GM23338 (cell line): ENCODE data around the gene TRIM44. TPM values are rescaled to one million over a fixed set of nuclear protein-coding genes. Genes with fewer than 3 reads are reported as not detected.

Experiments
- ATAC-seq: fragments of 200-7000 bp; cut with Tn5 transposase; 3 replicates; pipeline ENCODE4 v1.9.1; 2020
- DNase-seq: peaks from one replicate; pipeline ENCODE4 v3.0.0-alpha.2; 2015; ENCODE audit warnings: low spot score
- H2AFZ ChIP-seq: fragments of 200-600 bp; sonication (generic); 2 replicates; pipeline ENCODE4 v1.8.0; 2016; ENCODE audit warnings: antibody characterized with exemption, mild to moderate bottlenecking, moderate library complexity
- H3F3A ChIP-seq: fragments of 200-600 bp; sonication (generic); replicated peaks from 2 replicates; pipeline ENCODE4 v1.8.0; 2017; ENCODE audit warnings: antibody characterized with exemption, mixed run types, low read depth
- H3K27ac ChIP-seq: fragments of 200-600 bp; sonication (generic); 2 replicates; pipeline ENCODE4 v1.6.1; 2016; ENCODE audit warnings: low read depth
- H3K27me3 ChIP-seq: fragments of 200-600 bp; sonication (generic); 2 replicates; pipeline ENCODE4 v1.8.0; 2016; ENCODE audit warnings: mild to moderate bottlenecking, mixed run types, moderate library complexity; ENCODE audit not compliant: insufficient read depth
- H3K36me3 ChIP-seq: fragments of 200-600 bp; sonication (generic); 2 replicates; pipeline ENCODE4 v1.8.0; 2016; ENCODE audit warnings: mild to moderate bottlenecking; ENCODE audit not compliant: insufficient read depth
- H3K4me1 ChIP-seq: fragments of 200-600 bp; sonication (generic); 2 replicates; pipeline ENCODE4 v1.8.0; 2016; ENCODE audit warnings: mild to moderate bottlenecking, moderate library complexity; ENCODE audit not compliant: insufficient read depth
- H3K4me2 ChIP-seq: fragments of 200-600 bp; sonication (generic); 2 replicates; pipeline ENCODE4 v1.7.1; 2017; ENCODE audit warnings: mixed run types
- H3K4me3 ChIP-seq: fragments of 200-600 bp; sonication (generic); 2 replicates; pipeline ENCODE4 v1.6.1; 2016; ENCODE audit warnings: mixed run types
- H3K79me2 ChIP-seq: fragments of 200-600 bp; sonication (generic); replicated peaks from 2 replicates; pipeline ENCODE4 v1.8.0; 2017; ENCODE audit warnings: mild to moderate bottlenecking; ENCODE audit not compliant: insufficient read depth
- H3K9me2 ChIP-seq: fragments of 200-600 bp; sonication (generic); 2 replicates; pipeline ENCODE4 v1.8.0; 2017; ENCODE audit not compliant: insufficient read depth
- H4K20me1 ChIP-seq: fragments of 200-600 bp; sonication (generic); replicated peaks from 2 replicates; pipeline ENCODE4 v1.8.0; 2017; ENCODE audit warnings: mild to moderate bottlenecking; ENCODE audit not compliant: insufficient read depth
- H3K27ac Mint-ChIP-seq: 2 replicates; pipeline ENCODE4 v1.8.0; 2020; ENCODE audit warnings: inconsistent platforms, mild to moderate bottlenecking, moderate library complexity, mixed read lengths
- H3K27me3 Mint-ChIP-seq: 3 replicates; pipeline ENCODE4 v1.8.0; 2022; ENCODE audit warnings: low read depth, mild to moderate bottlenecking, moderate library complexity, mixed read lengths, inconsistent platforms; ENCODE audit not compliant: insufficient read depth, poor library complexity
- H3K36me3 Mint-ChIP-seq: 3 replicates; pipeline ENCODE4 v1.8.0; 2021; ENCODE audit warnings: low read depth, mild to moderate bottlenecking, inconsistent platforms, moderate library complexity, mixed read lengths
- H3K4me1 Mint-ChIP-seq: 3 replicates; pipeline ENCODE4 v1.8.0; 2020; ENCODE audit warnings: mild to moderate bottlenecking, inconsistent platforms, mixed read lengths
- H3K4me3 Mint-ChIP-seq: 3 replicates; pipeline ENCODE4 v1.8.0; 2021; ENCODE audit warnings: moderate library complexity, mild to moderate bottlenecking, inconsistent platforms, mixed read lengths
- H3K9me3 Mint-ChIP-seq: 3 replicates; pipeline ENCODE4 v1.8.0; 2020; ENCODE audit warnings: moderate library complexity, mild to moderate bottlenecking, inconsistent platforms, mixed read lengths
- EZH2 ChIP-seq: fragments of 200-600 bp; sonication (generic); IDR thresholded peaks from one replicate; pipeline ENCODE4 v1.8.0; 2017; ENCODE audit warnings: antibody characterized with exemption, mild to moderate bottlenecking, low read depth; ENCODE audit not compliant: unreplicated experiment
- EZH2phosphoT487 ChIP-seq: fragments of 200-600 bp; sonication (generic); IDR thresholded peaks from one replicate; pipeline ENCODE4 v1.8.1; 2018; ENCODE audit warnings: antibody characterized with exemption; ENCODE audit not compliant: unreplicated experiment
- JUNB ChIP-seq: IDR thresholded peaks from one replicate; pipeline ENCODE4 v1.6.1; 2016; ENCODE audit warnings: antibody characterized with exemption; ENCODE audit not compliant: unreplicated experiment
- NANOG ChIP-seq: IDR thresholded peaks from 2 replicates; pipeline ENCODE4 v1.6.1; 2016; ENCODE audit warnings: antibody characterized with exemption, borderline replicate concordance
- POLR2AphosphoS5 ChIP-seq: IDR thresholded peaks from 2 replicates; pipeline ENCODE4 v1.6.1; 2016; ENCODE audit warnings: antibody characterized with exemption, low read depth
- ZNF114 ChIP-seq: fragments of 250-450 bp; sonication (Bioruptor Pico); IDR thresholded peaks from 2 replicates; pipeline ENCODE4 v1.5.0; 2020; ENCODE audit warnings: mild to moderate bottlenecking, moderate library complexity
- ZNF331 ChIP-seq: fragments of 250-450 bp; sonication (Bioruptor Pico); IDR thresholded peaks from 2 replicates; pipeline ENCODE4 v1.5.0; 2020; ENCODE audit warnings: low read depth, mild to moderate bottlenecking, moderate library complexity
- polyA plus RNA-seq: library from polyadenylated mRNA; unstranded; fragments of >200 nt; fragmentation: Nextera tagmentation; extraction: Ambion mirVana; gene quantifications from 2 replicates; pipeline ENCODE4 v1.2.1, GENCODE V29; 2016
- total RNA-seq: library from RNA; depleted of rRNA; stranded (reverse); fragments of >200 nt; shearing (Covaris generic); gene quantifications from 2 replicates; pipeline ENCODE4 v1.2.3, GENCODE V29; 2014
- TF ChIP-seq, protein P1 (sequence below): fragments of 250-450 bp; sonication (Bioruptor Pico); IDR thresholded peaks from 2 replicates; pipeline ENCODE4 v1.5.0; 2020; ENCODE audit warnings: mild to moderate bottlenecking, moderate library complexity
- TF ChIP-seq, protein P2 (sequence below), 2 experiments: fragments of 200-600 bp in 1 of 2; sonication (generic) in 1 of 2; conservative IDR thresholded peaks; 2 replicates each; pipeline versions ENCODE4 v1.5.1 to v1.6.1; 2016 to 2017; ENCODE audit warnings: antibody characterized with exemption in 2 of 2, low read depth in 2 of 2, mild to moderate bottlenecking in 2 of 2, moderate library complexity in 1 of 2

TRIM44 gene
- total and polyA plus RNA-seq, 2 experiments from 2014 or later = 10.3 to 10.4 TPM

DNA sequence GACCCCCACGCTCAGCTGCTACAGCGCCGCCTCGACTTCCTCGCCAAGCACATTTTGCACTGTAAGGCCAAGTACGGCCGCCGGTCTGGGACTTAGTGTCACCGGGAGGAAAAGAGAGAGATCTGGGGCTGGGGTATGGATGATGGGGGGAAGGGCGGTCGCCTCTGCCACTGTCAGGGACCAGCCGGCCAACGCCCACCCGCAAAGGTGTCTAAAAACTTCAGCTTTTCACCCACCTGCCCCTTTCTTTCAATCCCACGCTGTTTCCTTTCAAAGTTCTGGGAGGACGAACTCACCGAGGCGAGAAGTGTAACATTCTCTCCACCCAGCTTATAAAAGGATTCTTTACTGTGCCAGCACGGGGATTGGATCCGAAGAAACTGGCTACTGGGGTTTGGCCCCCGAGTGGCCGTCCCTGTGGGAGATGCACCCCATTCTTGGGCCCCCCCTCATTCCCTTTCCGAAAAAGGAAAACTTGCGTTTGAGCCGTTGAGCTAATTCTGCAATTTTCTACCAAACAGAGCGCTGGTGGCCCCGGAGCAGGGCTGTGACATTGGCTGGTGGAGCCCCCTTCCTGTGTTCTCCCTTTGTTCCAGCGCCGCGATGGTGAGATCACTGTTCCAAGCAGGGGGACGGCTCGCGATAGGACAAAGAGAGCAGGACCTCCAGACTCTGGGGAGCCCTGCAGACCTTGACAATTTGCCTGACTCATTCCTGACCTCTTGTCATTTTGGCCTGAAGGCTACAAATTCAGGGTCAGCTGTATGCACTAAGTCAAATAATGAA lies 42.5 kb upstream of the TRIM44 start:
- ATAC-seq (peak; percentile 58), DNase-seq (peak; percentile 89)
- Mint-ChIP-seq H3K27me3 (peaks cover 26% of the 10 kb centered on the region), H3K4me3 (peak overlapping the region; percentile 81), H3K36me3 (peaks cover 15% of the 10 kb centered on the region), H3K4me1 (peaks cover 44% of the 10 kb centered on the region), H3K9me3 (peaks cover 7% of the 10 kb centered on the region), H3K27ac (no peak overlapping the region)
- no peaks in the 10 kb centered on the region for H3K79me2 ChIP-seq
- no peaks in the 10 kb centered on the region for H3K36me3 ChIP-seq
- 0 out of 2 replicates have a peak, but pooled peaks cover 2% of the 10 kb centered on the region for H3F3A ChIP-seq
- peak overlapping the region; percentile 87 for H3K4me2 ChIP-seq
- no peaks in the 10 kb centered on the region for H4K20me1 ChIP-seq
- H3K27ac ChIP-seq = no peak overlapping the region
- TF ChIP-seq EZH2 (peak; percentile 23), ZNF114 (no peak), JUNB (no peak), ZNF331 (no peak), NANOG (no peak), EZH2phosphoT487 (no peak), POLR2AphosphoS5 (0 out of 2 replicates have a peak, but pooled peaks have one; percentile 13)
- TF ChIP-seq, protein P1, sequence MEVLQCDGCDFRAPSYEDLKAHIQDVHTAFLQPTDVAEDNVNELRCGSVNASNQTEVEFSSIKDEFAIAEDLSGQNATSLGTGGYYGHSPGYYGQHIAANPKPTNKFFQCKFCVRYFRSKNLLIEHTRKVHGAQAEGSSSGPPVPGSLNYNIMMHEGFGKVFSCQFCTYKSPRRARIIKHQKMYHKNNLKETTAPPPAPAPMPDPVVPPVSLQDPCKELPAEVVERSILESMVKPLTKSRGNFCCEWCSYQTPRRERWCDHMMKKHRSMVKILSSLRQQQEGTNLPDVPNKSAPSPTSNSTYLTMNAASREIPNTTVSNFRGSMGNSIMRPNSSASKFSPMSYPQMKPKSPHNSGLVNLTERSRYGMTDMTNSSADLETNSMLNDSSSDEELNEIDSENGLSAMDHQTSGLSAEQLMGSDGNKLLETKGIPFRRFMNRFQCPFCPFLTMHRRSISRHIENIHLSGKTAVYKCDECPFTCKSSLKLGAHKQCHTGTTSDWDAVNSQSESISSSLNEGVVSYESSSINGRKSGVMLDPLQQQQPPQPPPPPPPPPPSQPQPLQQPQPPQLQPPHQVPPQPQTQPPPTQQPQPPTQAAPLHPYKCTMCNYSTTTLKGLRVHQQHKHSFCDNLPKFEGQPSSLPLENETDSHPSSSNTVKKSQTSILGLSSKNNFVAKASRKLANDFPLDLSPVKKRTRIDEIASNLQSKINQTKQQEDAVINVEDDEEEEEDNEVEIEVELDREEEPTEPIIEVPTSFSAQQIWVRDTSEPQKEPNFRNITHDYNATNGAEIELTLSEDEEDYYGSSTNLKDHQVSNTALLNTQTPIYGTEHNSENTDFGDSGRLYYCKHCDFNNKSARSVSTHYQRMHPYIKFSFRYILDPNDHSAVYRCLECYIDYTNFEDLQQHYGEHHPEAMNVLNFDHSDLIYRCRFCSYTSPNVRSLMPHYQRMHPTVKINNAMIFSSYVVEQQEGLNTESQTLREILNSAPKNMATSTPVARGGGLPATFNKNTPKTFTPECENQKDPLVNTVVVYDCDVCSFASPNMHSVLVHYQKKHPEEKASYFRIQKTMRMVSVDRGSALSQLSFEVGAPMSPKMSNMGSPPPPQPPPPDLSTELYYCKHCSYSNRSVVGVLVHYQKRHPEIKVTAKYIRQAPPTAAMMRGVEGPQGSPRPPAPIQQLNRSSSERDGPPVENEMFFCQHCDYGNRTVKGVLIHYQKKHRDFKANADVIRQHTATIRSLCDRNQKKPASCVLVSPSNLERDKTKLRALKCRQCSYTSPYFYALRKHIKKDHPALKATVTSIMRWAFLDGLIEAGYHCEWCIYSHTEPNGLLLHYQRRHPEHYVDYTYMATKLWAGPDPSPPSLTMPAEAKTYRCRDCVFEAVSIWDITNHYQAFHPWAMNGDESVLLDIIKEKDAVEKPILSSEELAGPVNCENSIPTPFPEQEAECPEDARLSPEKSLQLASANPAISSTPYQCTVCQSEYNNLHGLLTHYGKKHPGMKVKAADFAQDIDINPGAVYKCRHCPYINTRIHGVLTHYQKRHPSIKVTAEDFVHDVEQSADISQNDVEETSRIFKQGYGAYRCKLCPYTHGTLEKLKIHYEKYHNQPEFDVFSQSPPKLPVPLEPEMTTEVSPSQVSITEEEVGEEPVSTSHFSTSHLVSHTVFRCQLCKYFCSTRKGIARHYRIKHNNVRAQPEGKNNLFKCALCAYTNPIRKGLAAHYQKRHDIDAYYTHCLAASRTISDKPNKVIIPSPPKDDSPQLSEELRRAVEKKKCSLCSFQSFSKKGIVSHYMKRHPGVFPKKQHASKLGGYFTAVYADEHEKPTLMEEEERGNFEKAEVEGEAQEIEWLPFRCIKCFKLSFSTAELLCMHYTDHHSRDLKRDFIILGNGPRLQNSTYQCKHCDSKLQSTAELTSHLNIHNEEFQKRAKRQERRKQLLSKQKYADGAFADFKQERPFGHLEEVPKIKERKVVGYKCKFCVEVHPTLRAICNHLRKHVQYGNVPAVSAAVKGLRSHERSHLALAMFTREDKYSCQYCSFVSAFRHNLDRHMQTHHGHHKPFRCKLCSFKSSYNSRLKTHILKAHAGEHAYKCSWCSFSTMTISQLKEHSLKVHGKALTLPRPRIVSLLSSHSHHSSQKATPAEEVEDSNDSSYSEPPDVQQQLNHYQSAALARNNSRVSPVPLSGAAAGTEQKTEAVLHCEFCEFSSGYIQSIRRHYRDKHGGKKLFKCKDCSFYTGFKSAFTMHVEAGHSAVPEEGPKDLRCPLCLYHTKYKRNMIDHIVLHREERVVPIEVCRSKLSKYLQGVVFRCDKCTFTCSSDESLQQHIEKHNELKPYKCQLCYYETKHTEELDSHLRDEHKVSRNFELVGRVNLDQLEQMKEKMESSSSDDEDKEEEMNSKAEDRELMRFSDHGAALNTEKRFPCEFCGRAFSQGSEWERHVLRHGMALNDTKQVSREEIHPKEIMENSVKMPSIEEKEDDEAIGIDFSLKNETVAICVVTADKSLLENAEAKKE (CRISPR knock-in tag) = no peak
- TF ChIP-seq, protein P2, sequence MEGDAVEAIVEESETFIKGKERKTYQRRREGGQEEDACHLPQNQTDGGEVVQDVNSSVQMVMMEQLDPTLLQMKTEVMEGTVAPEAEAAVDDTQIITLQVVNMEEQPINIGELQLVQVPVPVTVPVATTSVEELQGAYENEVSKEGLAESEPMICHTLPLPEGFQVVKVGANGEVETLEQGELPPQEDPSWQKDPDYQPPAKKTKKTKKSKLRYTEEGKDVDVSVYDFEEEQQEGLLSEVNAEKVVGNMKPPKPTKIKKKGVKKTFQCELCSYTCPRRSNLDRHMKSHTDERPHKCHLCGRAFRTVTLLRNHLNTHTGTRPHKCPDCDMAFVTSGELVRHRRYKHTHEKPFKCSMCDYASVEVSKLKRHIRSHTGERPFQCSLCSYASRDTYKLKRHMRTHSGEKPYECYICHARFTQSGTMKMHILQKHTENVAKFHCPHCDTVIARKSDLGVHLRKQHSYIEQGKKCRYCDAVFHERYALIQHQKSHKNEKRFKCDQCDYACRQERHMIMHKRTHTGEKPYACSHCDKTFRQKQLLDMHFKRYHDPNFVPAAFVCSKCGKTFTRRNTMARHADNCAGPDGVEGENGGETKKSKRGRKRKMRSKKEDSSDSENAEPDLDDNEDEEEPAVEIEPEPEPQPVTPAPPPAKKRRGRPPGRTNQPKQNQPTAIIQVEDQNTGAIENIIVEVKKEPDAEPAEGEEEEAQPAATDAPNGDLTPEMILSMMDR (conservative IDR thresholded peaks at IDR 0.05; ENCODE audit: low read depth in 2 of 2) = 0 out of 4 replicates have a peak, but pooled peaks of 1 of the 2 experiments have one; percentile 3
- H3K4me3 ChIP-seq = peak overlapping the region; percentile 65
- peak overlapping the region; percentile 74; the same call in 1 of the 2 replicates for H2AFZ ChIP-seq
- no peaks in the 10 kb centered on the region for H3K9me2 ChIP-seq
- peaks cover 14% of the 10 kb centered on the region for H3K4me1 ChIP-seq
- H3K27me3 ChIP-seq = peaks cover 38% of the 10 kb centered on the region
